Gastroesophageal sphincter (tissue), 4 donors: ENCODE results near the gene MRGPRX2. TPM values are rescaled to one million over a fixed set of nuclear protein-coding genes. Genes with fewer than 3 reads are reported as not detected.

ENCODE experiments used
- ATAC-seq: fragments of 150-250 bp; one replicate; pipeline ENCODE4 v1.9.1; 2016; ENCODE audit warnings: mild to moderate bottlenecking, moderate library complexity
- H3K27ac ChIP-seq, 4 donors: fragments of 200-600 bp; sonication (generic) in 3 of 4; 1 replicate in 3 of 4; 2 replicates in 1 of 4; pipeline ENCODE4 v1.5.1; 2016 to 2019
- H3K27me3 ChIP-seq: fragments of 200-600 bp; sonication (generic); one replicate; pipeline ENCODE4 v1.5.1; 2019
- H3K36me3 ChIP-seq, 2 donors: fragments of 200-600 bp; sonication (generic); one replicate each; pipeline ENCODE4 v1.5.1; 2019; ENCODE audit warnings: control low read depth in 1 of 2
- H3K4me1 ChIP-seq, 3 donors: fragments of 200-600 bp; sonication (generic); 1 replicate in 2 of 3; 2 replicates in 1 of 3; pipeline ENCODE4 v1.5.1; 2016 to 2019; ENCODE audit warnings: control low read depth in 2 of 3
- H3K4me3 ChIP-seq, 2 donors: fragments of 200-600 bp; sonication (generic); one replicate each; pipeline ENCODE4 v1.5.1; 2019; ENCODE audit warnings: mild to moderate bottlenecking in 1 of 2, moderate library complexity in 1 of 2
- H3K9me3 ChIP-seq, 3 donors: fragments of 200-600 bp; sonication (generic); one replicate each; pipeline ENCODE4 v1.5.1; 2017 to 2019; ENCODE audit warnings: control low read depth in 2 of 3
- CTCF ChIP-seq, 4 experiments: fragments of 200-600 bp in 2 of 4; fragments of 450-650 bp in 2 of 4; sonication (generic) in 1 of 4; IDR thresholded peaks; one replicate each; pipeline ENCODE4 v1.5.1; 2017 to 2019; ENCODE audit warnings: antibody characterized with exemption in 4 of 4, mild to moderate bottlenecking in 2 of 4, moderate library complexity in 2 of 4
- EP300 ChIP-seq: sonication (generic); formaldehyde crosslinking; IDR thresholded peaks from one replicate; pipeline ENCODE4 v1.6.1; 2017; ENCODE audit warnings: antibody characterized with exemption, mild to moderate bottlenecking
- POLR2A ChIP-seq, 2 donors: fragments of 450-650 bp; IDR thresholded peaks; one replicate each; pipeline ENCODE4 v1.6.1; 2017; ENCODE audit warnings: antibody characterized with exemption in 2 of 2, mild to moderate bottlenecking in 2 of 2, moderate library complexity in 1 of 2
- POLR2AphosphoS5 ChIP-seq: sonication (generic); formaldehyde crosslinking; IDR thresholded peaks from one replicate; pipeline ENCODE4 v1.6.1; 2017; ENCODE audit warnings: antibody characterized with exemption
- WGBS, 2 donors: methylation state at CpG; one replicate each; pipeline ENCODE4 v1.1.5; 2018; ENCODE audit warnings: low coverage in 1 of 2; 5-methylcytosine and 5-hydroxymethylcytosine counted together
- total RNA-seq, 4 donors: library from RNA; depleted of rRNA; stranded (reverse); fragments of >200 nt; gene quantifications; one replicate each; pipeline ENCODE4 v1.1.0, GENCODE V29; 2016

MRGPRX2 gene
- total RNA-seq, 4 donors from 2014 or later = 0.67 TPM; not detected in 3

GRCh38 chr11:19087658-19088057, 27.1 kb upstream of the MRGPRX2 start:
- H3K27ac ChIP-seq = no peak overlapping the region
- no peaks in the 10 kb centered on the region for H3K36me3 ChIP-seq
- no peaks in the 10 kb centered on the region for H3K9me3 ChIP-seq
- 61 to 69% methylated on average over 4 to 6 of the region's 8 CpGs for WGBS, 2 donors
- no peak for TF ChIP-seq POLR2AphosphoS5
- TF ChIP-seq POLR2A (IDR thresholded peaks at IDR 0.05) = no peak
- TF ChIP-seq CTCF (IDR thresholded peaks at IDR 0.05) = no peak
- TF ChIP-seq EP300 = no peak
- no peaks in the 10 kb centered on the region for H3K4me1 ChIP-seq
- H3K27me3 ChIP-seq = peaks cover 5% of the 10 kb centered on the region
- ATAC-seq = no peak
- H3K4me3 ChIP-seq = no peak overlapping the region

GRCh38 chr11:19084661-19085315, 24.3 kb upstream of the MRGPRX2 start:
- no peak overlapping the region for H3K27ac ChIP-seq
- H3K9me3 ChIP-seq = no peaks in the 10 kb centered on the region
- 39 to 71% methylated on average over 2 to 3 of the region's 5 CpGs for WGBS, 2 donors
- peaks cover 5% of the 10 kb centered on the region for H3K27me3 ChIP-seq
- ATAC-seq = no peak
- TF ChIP-seq POLR2A (IDR thresholded peaks at IDR 0.05) = no peak
- no peak for TF ChIP-seq EP300
- TF ChIP-seq POLR2AphosphoS5 = no peak
- TF ChIP-seq CTCF (IDR thresholded peaks at IDR 0.05) = no peak
- H3K36me3 ChIP-seq = no peaks in the 10 kb centered on the region
- no peak overlapping the region for H3K4me3 ChIP-seq
- H3K4me1 ChIP-seq = no peaks in the 10 kb centered on the region

GRCh38 chr11:19083166-19083565, 22.6 kb upstream of the MRGPRX2 start:
- WGBS, 2 donors = 100% methylated on average over 1 of the region's 1 CpG; no CpG with 5 or more reads in 1 of the 2 donors

GRCh38 chr11:19080579-19080993, 20.1 kb upstream of the MRGPRX2 start:
- H3K36me3 ChIP-seq = no peaks in the 10 kb centered on the region
- ATAC-seq = no peak
- H3K27me3 ChIP-seq = no peaks in the 10 kb centered on the region
- H3K4me3 ChIP-seq = no peak overlapping the region
- no peaks in the 10 kb centered on the region for H3K4me1 ChIP-seq
- 74% methylated on average over 6 of the region's 6 CpGs; no CpG with 5 or more reads in 1 of the 2 donors for WGBS, 2 donors
- no peaks in the 10 kb centered on the region for H3K9me3 ChIP-seq
- TF ChIP-seq POLR2A (IDR thresholded peaks at IDR 0.05) = no peak
- no peak for TF ChIP-seq EP300
- no peak for TF ChIP-seq CTCF (IDR thresholded peaks at IDR 0.05)
- no peak for TF ChIP-seq POLR2AphosphoS5
- H3K27ac ChIP-seq = no peak overlapping the region

More at GRCh38 chr11:19083166-19083565, 22.6 kb upstream of the MRGPRX2 start:
- TF ChIP-seq POLR2A (IDR thresholded peaks at IDR 0.05) (no peak), POLR2AphosphoS5 (no peak), CTCF (IDR thresholded peaks at IDR 0.05) (no peak), EP300 (no peak)
- ATAC-seq = no peak
- Histone ChIP-seq H3K27ac (no peak overlapping the region), H3K9me3 (no peaks in the 10 kb centered on the region), H3K4me1 (no peaks in the 10 kb centered on the region), H3K27me3 (peaks cover 5% of the 10 kb centered on the region), H3K4me3 (no peak overlapping the region), H3K36me3 (no peaks in the 10 kb centered on the region)
